Measurements from ENCODE around the gene ABHD10.

ABHD10 gene

GRCh38 chr3:111976254-111976653 lies 2.6 kb upstream of the ABHD10 start:
- Mint-ChIP-seq H3K9me3 (no peaks in the 10 kb centered on the region), H3K4me3 (no peak overlapping the region), H3K27me3 (no peaks in the 10 kb centered on the region), H3K36me3 (no peaks in the 10 kb centered on the region), H3K4me1 (peaks cover 15% of the 10 kb centered on the region), H3K27ac (no peak overlapping the region)
- no peak for ATAC-seq

- Mint-ChIP-seq H3K9me3 (no peaks in the 10 kb centered on the region), H3K27ac (peak overlapping the region; percentile 94), H3K4me3 (peak overlapping the region; percentile 84), H3K36me3 (peaks cover 8% of the 10 kb centered on the region), H3K4me1 (peaks cover 33% of the 10 kb centered on the region), H3K27me3 (no peaks in the 10 kb centered on the region)
- ATAC-seq, result peak; percentile 78
Observed at GRCh38 chr3:111979434-111980038, 710 bp downstream of the ABHD10 start.

GRCh38 chr3:111980716-111981456 lies 2.1 kb downstream of the ABHD10 start:
- ATAC-seq, result no peak
- Mint-ChIP-seq H3K9me3 (no peaks in the 10 kb centered on the region), H3K4me3 (peak overlapping the region; percentile 43), H3K36me3 (peaks cover 14% of the 10 kb centered on the region), H3K27me3 (no peaks in the 10 kb centered on the region), H3K27ac (no peak overlapping the region), H3K4me1 (peaks cover 45% of the 10 kb centered on the region)

GRCh38 chr3:111981457-111981763 lies 2.6 kb downstream of the ABHD10 start:
- Mint-ChIP-seq H3K27ac (no peak overlapping the region), H3K4me3 (peak overlapping the region; percentile 43), H3K36me3 (peaks cover 14% of the 10 kb centered on the region), H3K27me3 (no peaks in the 10 kb centered on the region), H3K4me1 (peaks cover 45% of the 10 kb centered on the region), H3K9me3 (no peaks in the 10 kb centered on the region)
- no peak for ATAC-seq

GRCh38 chr3:111984636-111985298 lies 5.9 kb downstream of the ABHD10 start:
- H3K27ac Mint-ChIP-seq, result peak overlapping the region; percentile 6
- no peak for ATAC-seq
- no peaks in the 10 kb centered on the region for H3K9me3 Mint-ChIP-seq
- H3K27me3 Mint-ChIP-seq, result no peaks in the 10 kb centered on the region
- H3K4me3 Mint-ChIP-seq, result no peak overlapping the region
- H3K36me3 Mint-ChIP-seq, result peaks cover 31% of the 10 kb centered on the region
- peaks cover 40% of the 10 kb centered on the region for H3K4me1 Mint-ChIP-seq

- Mint-ChIP-seq H3K4me3 (no peak overlapping the region), H3K27ac (no peak overlapping the region), H3K27me3 (no peaks in the 10 kb centered on the region), H3K4me1 (peaks cover 25% of the 10 kb centered on the region), H3K36me3 (peaks cover 37% of the 10 kb centered on the region), H3K9me3 (no peaks in the 10 kb centered on the region)
- ATAC-seq, result no peak
Observed at GRCh38 chr3:111986800-111987199, 8.0 kb downstream of the ABHD10 start.

GRCh38 chr3:111989061-111989678 lies 10.3 kb downstream of the ABHD10 start:
- H3K36me3 Mint-ChIP-seq, result peaks cover 47% of the 10 kb centered on the region
- H3K4me1 Mint-ChIP-seq, result peaks cover 16% of the 10 kb centered on the region
- peak; percentile 74 for ATAC-seq
- no peaks in the 10 kb centered on the region for H3K9me3 Mint-ChIP-seq
- no peaks in the 10 kb centered on the region for H3K27me3 Mint-ChIP-seq
- H3K27ac Mint-ChIP-seq, result no peak overlapping the region
- H3K4me3 Mint-ChIP-seq, result no peak overlapping the region

- peaks cover 25% of the 10 kb centered on the region for H3K36me3 Mint-ChIP-seq
- H3K4me3 Mint-ChIP-seq, result no peak overlapping the region
- H3K4me1 Mint-ChIP-seq, result no peaks in the 10 kb centered on the region
- H3K27me3 Mint-ChIP-seq, result no peaks in the 10 kb centered on the region
- H3K27ac Mint-ChIP-seq, result no peak overlapping the region
- ATAC-seq, result no peak
- no peaks in the 10 kb centered on the region for H3K9me3 Mint-ChIP-seq
Observed at GRCh38 chr3:111993038-111993437, 14.2 kb downstream of the ABHD10 start.

- Mint-ChIP-seq H3K27me3 (peaks cover 8% of the 10 kb centered on the region), H3K4me3 (peak within 1 kb of the TSS; percentile 82), H3K4me1 (peaks cover 22% of the 10 kb centered on the region), H3K36me3 (peaks cover under 1% of the 10 kb centered on the region), H3K9me3 (no peaks in the 10 kb centered on the region), H3K27ac (no peak within 1 kb of the TSS)
- ATAC-seq, result peak; percentile 42
Observed at GRCh38 chr3:111998636-111999483, 20.0 kb downstream of the ABHD10 start, which contains the start of gene TAGLN3. TSS of gene TAGLN3 (plus strand) at chr3:111998922. CDS start at chr3:111999423, 501 bp downstream.

- H3K4me1 Mint-ChIP-seq, result peaks cover 22% of the 10 kb centered on the region
- peak overlapping the region; percentile 82 for H3K4me3 Mint-ChIP-seq
- no peak overlapping the region for H3K27ac Mint-ChIP-seq
- H3K27me3 Mint-ChIP-seq, result peaks cover 8% of the 10 kb centered on the region
- H3K9me3 Mint-ChIP-seq, result no peaks in the 10 kb centered on the region
- peak; percentile 17 for ATAC-seq
- no peaks in the 10 kb centered on the region for H3K36me3 Mint-ChIP-seq
Observed at GRCh38 chr3:111999484-112000324, 20.9 kb downstream of the ABHD10 start.

- Mint-ChIP-seq H3K27me3 (peaks cover 8% of the 10 kb centered on the region), H3K4me3 (no peak overlapping the region), H3K4me1 (peaks cover 22% of the 10 kb centered on the region), H3K9me3 (no peaks in the 10 kb centered on the region), H3K27ac (no peak overlapping the region), H3K36me3 (no peaks in the 10 kb centered on the region)
- no peak for ATAC-seq
Observed at GRCh38 chr3:112000367-112000771, 21.5 kb downstream of the ABHD10 start.

- ATAC-seq, result no peak
- Mint-ChIP-seq H3K27ac (no peak overlapping the region), H3K36me3 (no peaks in the 10 kb centered on the region), H3K9me3 (no peaks in the 10 kb centered on the region), H3K4me1 (peaks cover 22% of the 10 kb centered on the region), H3K4me3 (no peak overlapping the region), H3K27me3 (peaks cover 8% of the 10 kb centered on the region)
Observed at GRCh38 chr3:112000966-112001365, 22.1 kb downstream of the ABHD10 start.

- Mint-ChIP-seq H3K27ac (no peak overlapping the region), H3K9me3 (no peaks in the 10 kb centered on the region), H3K27me3 (peaks cover 8% of the 10 kb centered on the region), H3K4me1 (peaks cover 22% of the 10 kb centered on the region), H3K36me3 (no peaks in the 10 kb centered on the region), H3K4me3 (no peak overlapping the region)
- ATAC-seq, result no peak
Observed at GRCh38 chr3:112001526-112001925, 22.7 kb downstream of the ABHD10 start.
